ENCODE results near the gene POLE.

GRCh38 chr12:132723764-132724140, 36.6 kb upstream of the POLE start:
- no peak for TF ChIP-seq CTCF (conservative IDR thresholded peaks at IDR 0.05; ENCODE audit: low read length)
- TF ChIP-seq EZH2phosphoT487 (IDR thresholded peaks at IDR 0.05; ENCODE audit: borderline replicate concordance), result no peak
